ENCODE results near the gene FRRS1. TPM values are rescaled to one million over a fixed set of nuclear protein-coding genes. Genes with fewer than 3 reads are reported as not detected.

The FRRS1 gene
- total RNA-seq, 4 donors from 2014 or later, result 2.5 to 4.4 (median 3.4) TPM

- TF ChIP-seq EP300 (IDR thresholded peaks at IDR 0.05), result no peak
- TF ChIP-seq POLR2A (IDR thresholded peaks at IDR 0.05), result no peak
- no peak for TF ChIP-seq CTCF (IDR thresholded peaks at IDR 0.05)
Measured at GRCh38 chr1:99788896-99789295, 22.5 kb upstream of the FRRS1 start.

GRCh38 chr1:99786751-99787501 lies 20.5 kb upstream of the FRRS1 start:
- no peak overlapping the region for H3K4me3 ChIP-seq
- WGBS, 2 donors, result 98 to 100% methylated on average over 2 of the region's 2 CpGs
- H3K9me3 ChIP-seq, result no peaks in the 10 kb centered on the region
- DNase-seq (ENCODE audit: low spot score in 2 of 2), result no peak
- H3K27me3 ChIP-seq, result no peaks in the 10 kb centered on the region
- no peaks in the 10 kb centered on the region for H3K4me1 ChIP-seq
- H3K36me3 ChIP-seq, result no peaks in the 10 kb centered on the region
- no peak overlapping the region for H3K27ac ChIP-seq
- TF ChIP-seq POLR2A (IDR thresholded peaks at IDR 0.05), result no peak

More at GRCh38 chr1:99788896-99789295, 22.5 kb upstream of the FRRS1 start:
- Histone ChIP-seq H3K9me3 (no peaks in the 10 kb centered on the region), H3K4me3 (no peak overlapping the region), H3K36me3 (no peaks in the 10 kb centered on the region), H3K27me3 (no peaks in the 10 kb centered on the region), H3K27ac (no peak overlapping the region), H3K4me1 (no peaks in the 10 kb centered on the region)
- no peak for DNase-seq (ENCODE audit: low spot score in 2 of 2)

- WGBS, 2 donors, result 58 to 68% methylated on average over 2 of the region's 2 CpGs
- Histone ChIP-seq H3K4me1 (no peaks in the 10 kb centered on the region), H3K36me3 (no peaks in the 10 kb centered on the region), H3K27me3 (no peaks in the 10 kb centered on the region), H3K27ac (no peak overlapping the region), H3K4me3 (no peak overlapping the region), H3K9me3 (no peaks in the 10 kb centered on the region)
- no peak for DNase-seq (ENCODE audit: low spot score in 2 of 2)
- TF ChIP-seq EP300 (IDR thresholded peaks at IDR 0.05) (no peak), POLR2A (IDR thresholded peaks at IDR 0.05) (no peak), CTCF (IDR thresholded peaks at IDR 0.05) (no peak)
Measured at GRCh38 chr1:99784809-99785255, 18.4 kb upstream of the FRRS1 start.

- Histone ChIP-seq H3K27ac (no peak overlapping the region), H3K36me3 (no peaks in the 10 kb centered on the region), H3K9me3 (no peaks in the 10 kb centered on the region), H3K4me1 (no peaks in the 10 kb centered on the region), H3K4me3 (no peak overlapping the region), H3K27me3 (no peaks in the 10 kb centered on the region)
- no peak for DNase-seq (ENCODE audit: low spot score in 2 of 2)
- WGBS, 2 donors, result 61 to 72% methylated on average over 1 of the region's 1 CpG
- TF ChIP-seq CTCF (IDR thresholded peaks at IDR 0.05), result no peak
Measured at GRCh38 chr1:99784143-99784542, 17.7 kb upstream of the FRRS1 start.

- H3K36me3 ChIP-seq, result no peaks in the 10 kb centered on the region
- DNase-seq (ENCODE audit: low spot score in 2 of 2), result no peak
- TF ChIP-seq POLR2A (IDR thresholded peaks at IDR 0.05) (no peak), EP300 (IDR thresholded peaks at IDR 0.05) (no peak), CTCF (IDR thresholded peaks at IDR 0.05) (no peak)
- H3K27ac ChIP-seq, result no peak overlapping the region
- no peak overlapping the region for H3K4me3 ChIP-seq
- WGBS, 2 donors, result 73 to 79% methylated on average over 3 of the region's 3 CpGs
- H3K27me3 ChIP-seq, result no peaks in the 10 kb centered on the region
- no peaks in the 10 kb centered on the region for H3K4me1 ChIP-seq
- no peaks in the 10 kb centered on the region for H3K9me3 ChIP-seq
Measured at GRCh38 chr1:99782920-99783319, 16.5 kb upstream of the FRRS1 start.
